Measurements from ENCODE around the gene SOX18. TPM values are rescaled to one million over a fixed set of nuclear protein-coding genes. Genes with fewer than 3 reads are reported as not detected.

The SOX18 gene
- total RNA-seq, 4 donors from 2014 or later = 2.9 to 6.5 (median 5.6) TPM

GRCh38 chr20:64062276-64062595 lies 12.8 kb upstream of the SOX18 start:
- DNase-seq (no peak), ATAC-seq (peak in 1 of 2 donors; percentile 6)
- H3K4me3 ChIP-seq = peak overlapping the region; percentile 72 to 99 (median 74)
- in situ Hi-C loops (cut with MboI; ENCODE audit: low sequenced_read_pairs in 4 of 4) = no loop called here
- no peaks in the 10 kb centered on the region for H3K9me3 ChIP-seq
- H3K36me3 ChIP-seq = no peaks in the 10 kb centered on the region
- intact Hi-C loops (cut with DNase I; ENCODE audit: low total_unique reads) = loop anchor here (1.0 to 10.0 kb wide), 4 partner anchors 21 to 437 kb away; partner anchors contain the start of genes GMEB2 and UCKL1
- H3K27me3 ChIP-seq = no peaks in the 10 kb centered on the region
- H3K4me1 ChIP-seq = peaks cover 10 to 24% of the 10 kb centered on the region in 2 donors
- H3K27ac ChIP-seq = peak overlapping the region; percentile 70 to 91 (median 78)
- no peak for TF ChIP-seq POLR2A (IDR thresholded peaks at IDR 0.05)
- TF ChIP-seq, protein P1, sequence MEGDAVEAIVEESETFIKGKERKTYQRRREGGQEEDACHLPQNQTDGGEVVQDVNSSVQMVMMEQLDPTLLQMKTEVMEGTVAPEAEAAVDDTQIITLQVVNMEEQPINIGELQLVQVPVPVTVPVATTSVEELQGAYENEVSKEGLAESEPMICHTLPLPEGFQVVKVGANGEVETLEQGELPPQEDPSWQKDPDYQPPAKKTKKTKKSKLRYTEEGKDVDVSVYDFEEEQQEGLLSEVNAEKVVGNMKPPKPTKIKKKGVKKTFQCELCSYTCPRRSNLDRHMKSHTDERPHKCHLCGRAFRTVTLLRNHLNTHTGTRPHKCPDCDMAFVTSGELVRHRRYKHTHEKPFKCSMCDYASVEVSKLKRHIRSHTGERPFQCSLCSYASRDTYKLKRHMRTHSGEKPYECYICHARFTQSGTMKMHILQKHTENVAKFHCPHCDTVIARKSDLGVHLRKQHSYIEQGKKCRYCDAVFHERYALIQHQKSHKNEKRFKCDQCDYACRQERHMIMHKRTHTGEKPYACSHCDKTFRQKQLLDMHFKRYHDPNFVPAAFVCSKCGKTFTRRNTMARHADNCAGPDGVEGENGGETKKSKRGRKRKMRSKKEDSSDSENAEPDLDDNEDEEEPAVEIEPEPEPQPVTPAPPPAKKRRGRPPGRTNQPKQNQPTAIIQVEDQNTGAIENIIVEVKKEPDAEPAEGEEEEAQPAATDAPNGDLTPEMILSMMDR (IDR thresholded peaks at IDR 0.05 in 4 of 5, conservative IDR thresholded peaks at IDR 0.05 in 1 of 5) = no peak

DNA sequence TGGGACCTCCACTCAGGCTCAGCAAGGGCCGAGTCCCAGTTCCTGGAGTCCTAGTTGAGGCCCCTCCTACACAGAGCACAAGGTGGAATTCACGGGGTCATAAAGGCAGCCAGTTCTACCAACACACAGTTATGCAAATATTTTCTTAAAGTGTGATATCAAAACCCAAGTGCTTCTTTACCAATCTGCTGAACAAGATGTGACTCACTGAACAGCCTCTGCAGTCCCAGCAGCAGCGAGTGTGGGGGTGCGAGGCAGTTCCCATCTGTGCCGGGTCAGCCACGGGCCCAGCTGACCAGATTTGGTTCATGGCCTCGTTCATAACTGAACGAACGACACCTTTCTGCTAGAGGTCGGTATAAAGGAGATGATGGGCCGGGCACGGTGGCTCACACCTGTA lies 9.1 kb upstream of the SOX18 start:
- no peak for TF ChIP-seq POLR2A (IDR thresholded peaks at IDR 0.05)
- TF ChIP-seq, protein P1 (IDR thresholded peaks at IDR 0.05 in 4 of 5, conservative IDR thresholded peaks at IDR 0.05 in 1 of 5) = no peak
- intact Hi-C loops (cut with DNase I; ENCODE audit: low total_unique reads) (no loop called here), in situ Hi-C loops (cut with MboI; ENCODE audit: low sequenced_read_pairs in 4 of 4) (no loop called here)
- ATAC-seq (no peak), DNase-seq (no peak)
- Histone ChIP-seq H3K27ac (no peak overlapping the region), H3K27me3 (peaks cover 0 to 2% (median 0%) of the 10 kb centered on the region in 3 donors), H3K36me3 (no peaks in the 10 kb centered on the region), H3K4me3 (no peak overlapping the region), H3K9me3 (no peaks in the 10 kb centered on the region), H3K4me1 (peaks cover under 1 to 7% of the 10 kb centered on the region in 2 donors)

GRCh38 chr20:64057628-64058498 lies 8.4 kb upstream of the SOX18 start:
- Histone ChIP-seq H3K36me3 (no peaks in the 10 kb centered on the region), H3K4me3 (peak overlapping the region; percentile 1 to 37 (median 26)), H3K27ac (peak overlapping the region; percentile 44 to 80 (median 74)), H3K27me3 (peaks cover 0 to 2% (median 0%) of the 10 kb centered on the region in 3 donors), H3K4me1 (peaks cover 0 to 4% of the 10 kb centered on the region in 2 donors), H3K9me3 (no peaks in the 10 kb centered on the region)
- in situ Hi-C loops (cut with MboI; ENCODE audit: low sequenced_read_pairs in 4 of 4) = no loop called here
- DNase-seq = peak; percentile 35 to 41
- intact Hi-C loops (cut with DNase I; ENCODE audit: low total_unique reads) = no loop called here
- ATAC-seq = peak; percentile 33 to 42
- TF ChIP-seq, protein P1 (IDR thresholded peaks at IDR 0.05 in 4 of 5, conservative IDR thresholded peaks at IDR 0.05 in 1 of 5) = peak; percentile 45 to 87 (median 75)
- TF ChIP-seq POLR2A (IDR thresholded peaks at IDR 0.05) = no peak

DNA sequence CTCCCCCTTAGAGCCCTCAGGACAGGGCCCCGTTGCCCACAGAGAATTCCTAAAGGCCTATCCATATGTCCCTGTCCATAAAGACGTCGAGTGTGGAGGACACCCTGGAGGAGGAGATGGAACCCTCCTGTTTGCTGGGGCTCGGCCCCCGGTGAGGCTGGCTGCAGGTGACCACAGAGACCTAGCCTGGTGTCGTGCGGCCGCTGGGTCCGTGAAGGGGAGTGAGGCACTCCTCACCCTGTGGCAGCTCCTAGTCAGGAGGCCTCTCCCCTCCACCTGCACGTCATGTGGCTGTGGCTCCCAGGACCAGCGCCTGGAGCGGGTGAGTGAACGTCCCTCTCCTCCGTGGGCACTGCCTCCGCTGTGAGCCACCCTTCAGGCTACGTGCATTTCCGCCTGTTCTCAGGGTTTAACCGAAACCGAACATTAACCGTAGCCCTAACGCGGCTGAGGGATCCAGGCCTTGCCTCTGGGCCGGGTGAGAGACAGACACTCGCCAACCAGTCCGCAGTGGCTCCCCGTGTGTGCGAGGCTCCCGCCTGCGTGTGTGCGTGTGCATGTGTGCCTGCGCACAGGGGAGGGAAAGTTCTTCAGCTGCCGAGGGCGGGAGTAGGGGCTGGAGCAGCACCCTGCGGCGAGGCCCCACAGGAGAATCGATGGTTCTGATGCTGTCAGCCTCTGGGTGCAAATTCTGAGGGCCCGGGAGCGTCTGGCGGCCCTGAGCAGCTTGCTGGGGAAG lies 7.6 kb upstream of the SOX18 start:
- intact Hi-C loops (cut with DNase I; ENCODE audit: low total_unique reads) = no loop called here
- ATAC-seq = peak in 1 of 2 donors; percentile 12
- in situ Hi-C loops (cut with MboI; ENCODE audit: low sequenced_read_pairs in 4 of 4) = no loop called here
- TF ChIP-seq, protein P1 (IDR thresholded peaks at IDR 0.05 in 4 of 5, conservative IDR thresholded peaks at IDR 0.05 in 1 of 5) = no peak
- TF ChIP-seq POLR2A (IDR thresholded peaks at IDR 0.05) = peak in 1 of 2 donors; percentile 9
- DNase-seq = no peak
- Histone ChIP-seq H3K9me3 (no peaks in the 10 kb centered on the region), H3K27ac (peak overlapping the region; percentile 44 to 80 (median 74)), H3K36me3 (no peaks in the 10 kb centered on the region), H3K4me3 (peak overlapping the region; percentile 1 to 37 (median 26)), H3K27me3 (peaks cover 0 to 2% (median 0%) of the 10 kb centered on the region in 3 donors), H3K4me1 (no peaks in the 10 kb centered on the region)

All from gastrocnemius medialis (tissue), 4 donors.